HuH-7.5 (cell line): ENCODE measurements around the gene PITPNC1.

ENCODE experiments used
- DNase-seq: peaks from one replicate; pipeline ENCODE4 v3.0.0; 2011; ENCODE audit warnings: low spot score

PITPNC1 gene

DNA sequence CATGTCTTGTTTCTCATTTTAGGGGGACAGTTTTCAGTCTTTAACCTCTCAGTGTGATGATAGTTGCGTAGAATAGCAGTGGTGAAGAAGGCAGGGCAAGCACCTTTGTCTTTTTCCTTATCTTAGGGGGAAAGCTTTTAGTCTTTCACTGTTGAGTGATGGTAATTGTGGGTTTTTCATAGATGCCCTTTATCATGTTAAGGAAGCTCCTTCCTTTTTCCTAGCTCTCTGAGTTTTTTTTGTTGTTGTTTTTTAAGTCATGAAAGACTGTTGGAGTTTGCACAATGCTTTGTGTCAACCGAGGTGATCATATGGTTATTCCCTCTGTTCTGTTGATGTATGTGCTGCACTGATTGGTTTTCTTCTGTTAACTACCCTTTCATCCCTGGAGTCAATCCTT, 356.4 kb downstream of the PITPNC1 start:
- no peak for DNase-seq

DNA sequence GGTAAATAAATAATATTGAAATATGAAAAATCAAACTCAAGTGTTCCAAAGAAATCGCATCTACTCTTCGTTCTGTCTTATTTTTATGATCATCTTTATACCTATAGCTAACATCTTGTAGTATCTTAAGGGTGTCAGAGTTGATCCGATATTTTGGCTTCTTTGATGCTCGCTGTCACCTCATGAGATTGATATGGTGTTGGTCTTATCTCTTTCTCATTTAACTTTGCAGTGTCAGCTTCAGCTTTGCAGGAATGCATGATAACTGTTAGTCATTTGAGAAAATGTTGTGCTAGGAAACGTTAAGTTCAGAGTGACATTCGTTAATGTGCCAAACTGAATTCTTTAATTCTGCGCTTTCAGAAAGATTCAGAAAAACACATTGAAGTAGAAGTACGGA, 360.1 kb downstream of the PITPNC1 start:
- no peak for DNase-seq

DNA sequence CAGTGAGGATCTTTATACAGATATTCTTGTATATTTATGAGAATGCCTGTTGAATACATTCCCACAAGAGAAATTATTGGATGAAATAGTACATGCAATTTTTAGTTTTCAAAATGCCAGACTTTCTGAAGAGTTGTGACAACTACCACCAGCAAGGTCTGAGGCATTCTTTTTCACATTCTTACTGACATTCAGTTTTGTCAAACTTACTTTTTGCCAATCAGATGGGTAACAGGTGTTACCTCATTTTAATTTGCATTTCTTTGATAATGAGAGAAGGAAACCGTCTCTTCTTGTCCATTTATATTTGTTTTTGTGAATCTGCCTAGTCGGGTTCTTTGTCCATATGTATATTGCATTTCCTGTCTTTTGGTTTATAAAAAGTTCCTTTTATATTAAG, 364.9 kb downstream of the PITPNC1 start:
- no peak for DNase-seq
